OCI-LY7 (cell line): ENCODE results near the gene PVALEF.

ENCODE experiments used
- EZH2phosphoT487 ChIP-seq: fragments of 200-600 bp; sonication (generic); IDR thresholded peaks from 2 replicates; pipeline ENCODE4 v1.6.1; 2018; ENCODE audit warnings: low read depth, borderline replicate concordance, mild to moderate bottlenecking, mixed run types, antibody characterized with exemption, low read length, moderate library complexity, mixed read lengths
- TF ChIP-seq, protein P1 (sequence below): fragments of 200-600 bp; sonication (generic); conservative IDR thresholded peaks from 2 replicates; pipeline ENCODE4 v1.5.1; 2014; ENCODE audit warnings: mild to moderate bottlenecking, antibody characterized with exemption, low read length, moderate library complexity, mixed read lengths

- TF ChIP-seq, protein P1, sequence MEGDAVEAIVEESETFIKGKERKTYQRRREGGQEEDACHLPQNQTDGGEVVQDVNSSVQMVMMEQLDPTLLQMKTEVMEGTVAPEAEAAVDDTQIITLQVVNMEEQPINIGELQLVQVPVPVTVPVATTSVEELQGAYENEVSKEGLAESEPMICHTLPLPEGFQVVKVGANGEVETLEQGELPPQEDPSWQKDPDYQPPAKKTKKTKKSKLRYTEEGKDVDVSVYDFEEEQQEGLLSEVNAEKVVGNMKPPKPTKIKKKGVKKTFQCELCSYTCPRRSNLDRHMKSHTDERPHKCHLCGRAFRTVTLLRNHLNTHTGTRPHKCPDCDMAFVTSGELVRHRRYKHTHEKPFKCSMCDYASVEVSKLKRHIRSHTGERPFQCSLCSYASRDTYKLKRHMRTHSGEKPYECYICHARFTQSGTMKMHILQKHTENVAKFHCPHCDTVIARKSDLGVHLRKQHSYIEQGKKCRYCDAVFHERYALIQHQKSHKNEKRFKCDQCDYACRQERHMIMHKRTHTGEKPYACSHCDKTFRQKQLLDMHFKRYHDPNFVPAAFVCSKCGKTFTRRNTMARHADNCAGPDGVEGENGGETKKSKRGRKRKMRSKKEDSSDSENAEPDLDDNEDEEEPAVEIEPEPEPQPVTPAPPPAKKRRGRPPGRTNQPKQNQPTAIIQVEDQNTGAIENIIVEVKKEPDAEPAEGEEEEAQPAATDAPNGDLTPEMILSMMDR: peak; percentile 83
- TF ChIP-seq EZH2phosphoT487: no peak
Observed at GRCh38 chr17:81142301-81143199, 22.8 kb upstream of the PVALEF start.
